ENCODE measurements around the gene BTBD9.
"Not testable (repeated sequence)": the region's sequence is repeated elsewhere in the genome, so short reads cannot be mapped to it uniquely, and the experiment has no call there.

BTBD9 gene

DNA sequence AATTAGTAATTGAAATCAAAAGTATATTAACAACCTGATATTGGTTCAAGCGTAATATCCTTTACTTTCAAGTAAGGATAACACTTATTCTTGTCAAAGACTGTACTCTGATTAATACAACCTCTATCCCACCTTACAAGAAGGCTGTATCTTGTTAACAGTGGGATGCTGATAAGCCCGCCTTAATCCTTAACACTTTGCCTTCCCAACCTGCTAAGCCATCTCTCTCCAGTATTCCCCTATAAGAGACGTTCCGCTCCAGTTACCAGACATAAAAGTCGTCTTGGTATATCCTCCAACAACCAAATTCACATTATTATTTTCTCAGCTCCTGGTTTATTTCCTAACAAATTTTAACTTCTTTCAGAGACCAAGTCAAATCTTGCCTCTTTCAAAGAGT is 2.0 kb downstream of the BTBD9 start:
- TF ChIP-seq, protein P1, sequence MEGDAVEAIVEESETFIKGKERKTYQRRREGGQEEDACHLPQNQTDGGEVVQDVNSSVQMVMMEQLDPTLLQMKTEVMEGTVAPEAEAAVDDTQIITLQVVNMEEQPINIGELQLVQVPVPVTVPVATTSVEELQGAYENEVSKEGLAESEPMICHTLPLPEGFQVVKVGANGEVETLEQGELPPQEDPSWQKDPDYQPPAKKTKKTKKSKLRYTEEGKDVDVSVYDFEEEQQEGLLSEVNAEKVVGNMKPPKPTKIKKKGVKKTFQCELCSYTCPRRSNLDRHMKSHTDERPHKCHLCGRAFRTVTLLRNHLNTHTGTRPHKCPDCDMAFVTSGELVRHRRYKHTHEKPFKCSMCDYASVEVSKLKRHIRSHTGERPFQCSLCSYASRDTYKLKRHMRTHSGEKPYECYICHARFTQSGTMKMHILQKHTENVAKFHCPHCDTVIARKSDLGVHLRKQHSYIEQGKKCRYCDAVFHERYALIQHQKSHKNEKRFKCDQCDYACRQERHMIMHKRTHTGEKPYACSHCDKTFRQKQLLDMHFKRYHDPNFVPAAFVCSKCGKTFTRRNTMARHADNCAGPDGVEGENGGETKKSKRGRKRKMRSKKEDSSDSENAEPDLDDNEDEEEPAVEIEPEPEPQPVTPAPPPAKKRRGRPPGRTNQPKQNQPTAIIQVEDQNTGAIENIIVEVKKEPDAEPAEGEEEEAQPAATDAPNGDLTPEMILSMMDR (conservative IDR thresholded peaks at IDR 0.05; ENCODE audit: low read depth, low read length), result no peak
- DNase-seq (ENCODE audit: low read depth), result no peak
- no peak overlapping the region for H3K4me3 ChIP-seq (ENCODE audit: low read length)

DNA sequence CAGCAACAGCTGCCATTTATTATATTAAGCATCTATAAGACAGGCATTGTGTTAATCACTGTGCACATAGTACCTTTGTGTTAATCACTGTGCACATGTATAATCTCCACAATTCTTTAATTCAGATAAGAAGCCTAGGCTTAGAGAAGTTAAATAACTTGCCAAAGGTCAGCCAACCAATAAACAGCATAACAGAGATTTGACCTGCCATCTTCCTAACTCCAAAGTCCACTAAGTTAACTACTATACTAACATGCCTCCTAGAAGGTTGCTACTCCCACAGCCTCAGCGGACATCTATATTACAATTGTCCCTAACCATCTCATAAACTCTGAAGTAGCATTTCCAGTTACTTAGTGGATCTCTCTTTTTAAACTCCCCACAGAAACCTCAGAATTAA is 3.7 kb downstream of the BTBD9 start:
- H3K4me3 ChIP-seq (ENCODE audit: low read length), result no peak overlapping the region
- TF ChIP-seq, protein P1 (conservative IDR thresholded peaks at IDR 0.05; ENCODE audit: low read depth, low read length), result no peak
- no peak for DNase-seq (ENCODE audit: low read depth)

DNA sequence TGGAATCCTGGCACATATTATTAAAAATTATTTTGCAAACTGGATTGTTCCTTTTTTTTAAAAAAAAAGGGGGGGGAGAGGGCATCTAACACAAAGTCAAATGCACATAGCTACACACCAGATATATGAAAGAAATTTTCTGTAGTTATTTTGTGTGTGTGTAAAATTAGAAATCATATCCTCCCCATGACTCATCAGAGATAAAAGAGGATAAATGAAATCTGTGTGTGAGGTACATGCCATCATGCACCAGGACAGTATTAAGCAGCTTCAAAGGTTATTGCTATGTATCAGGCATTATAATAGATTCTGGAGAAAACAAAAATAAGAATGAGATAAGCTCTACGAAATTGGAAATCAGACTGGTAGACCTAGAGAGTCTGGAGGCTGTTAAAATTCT is 5.2 kb downstream of the BTBD9 start:
- TF ChIP-seq, protein P1 (conservative IDR thresholded peaks at IDR 0.05; ENCODE audit: low read depth, low read length), result no peak
- DNase-seq (ENCODE audit: low read depth), result no peak
- H3K4me3 ChIP-seq (ENCODE audit: low read length), result no peak overlapping the region

DNA sequence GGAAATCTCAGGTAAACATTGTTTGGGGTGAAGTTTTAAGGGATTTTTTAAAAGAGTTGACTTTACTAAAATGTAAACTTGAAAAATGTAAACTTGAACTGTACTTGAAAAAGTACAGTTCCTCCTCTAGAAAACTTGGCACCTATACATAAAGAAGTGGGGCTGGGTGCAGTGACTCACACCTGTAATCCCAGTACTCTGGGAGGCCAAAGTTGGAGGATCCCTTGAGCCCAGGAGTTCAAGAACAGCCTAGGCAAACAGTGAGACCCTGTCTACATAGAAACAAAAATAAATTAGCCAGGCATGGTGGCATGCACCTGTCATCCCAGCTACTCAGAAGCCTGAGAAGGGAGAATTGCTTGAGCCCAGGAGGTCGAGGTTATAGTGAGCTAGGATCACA is 7.2 kb downstream of the BTBD9 start:
- no peak for DNase-seq (ENCODE audit: low read depth)
- TF ChIP-seq, protein P1 (conservative IDR thresholded peaks at IDR 0.05; ENCODE audit: low read depth, low read length), result no peak
- H3K4me3 ChIP-seq (ENCODE audit: low read length), result no peak overlapping the region

DNA sequence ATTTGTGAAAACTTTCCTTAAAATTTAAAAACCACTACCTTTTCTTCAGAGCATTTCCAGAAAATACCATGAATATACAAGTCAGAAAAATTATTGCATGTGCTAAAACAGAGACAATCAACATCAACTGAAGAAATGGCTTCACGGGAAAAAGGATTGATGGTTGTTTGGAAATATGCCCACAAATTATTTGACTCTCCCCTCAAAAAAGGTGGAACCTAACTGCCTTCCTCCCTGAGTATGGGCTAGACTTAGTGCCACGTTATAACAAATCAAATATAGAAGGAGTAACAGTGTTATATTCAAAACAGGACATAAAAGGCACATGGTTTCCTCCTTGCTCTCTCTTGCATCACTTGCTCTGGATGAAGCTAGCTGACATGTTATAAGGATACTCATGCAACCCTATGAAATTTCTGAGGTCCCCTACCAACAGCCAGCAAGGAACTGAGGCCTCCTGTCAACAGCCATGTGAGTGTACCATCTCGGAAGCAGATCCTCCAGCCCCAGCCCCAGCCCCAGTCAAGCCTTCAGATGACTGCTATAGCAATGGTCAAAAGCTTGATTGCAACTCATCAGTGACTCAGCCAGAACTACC is 8.4 kb downstream of the BTBD9 start:
- DNase-seq (ENCODE audit: low read depth), result no peak
- H3K4me3 ChIP-seq (ENCODE audit: low read length), result no peak overlapping the region
- TF ChIP-seq, protein P1 (conservative IDR thresholded peaks at IDR 0.05; ENCODE audit: low read depth, low read length), result no peak

DNA sequence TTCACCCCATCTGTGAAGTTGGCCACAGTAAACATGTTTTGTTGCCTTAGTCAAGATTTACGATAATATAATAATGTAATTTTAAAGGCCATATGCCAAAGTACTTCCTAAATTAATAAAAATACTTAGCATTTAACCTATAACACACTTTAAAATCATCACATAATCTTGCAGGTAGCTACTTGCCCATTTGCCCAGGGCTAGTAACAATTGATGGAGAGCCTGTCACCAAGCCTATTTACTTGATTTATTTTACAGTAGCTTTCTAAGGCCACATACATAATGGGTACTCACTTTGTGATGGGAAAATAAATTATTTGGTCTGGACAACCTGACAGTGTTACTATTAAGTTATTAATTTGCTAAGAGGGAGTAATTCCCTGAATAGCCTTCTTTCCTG is 14.5 kb downstream of the BTBD9 start:
- no peak overlapping the region for H3K4me3 ChIP-seq (ENCODE audit: low read length)
- TF ChIP-seq, protein P1 (conservative IDR thresholded peaks at IDR 0.05; ENCODE audit: low read depth, low read length), result no peak
- DNase-seq (ENCODE audit: low read depth), result no peak

DNA sequence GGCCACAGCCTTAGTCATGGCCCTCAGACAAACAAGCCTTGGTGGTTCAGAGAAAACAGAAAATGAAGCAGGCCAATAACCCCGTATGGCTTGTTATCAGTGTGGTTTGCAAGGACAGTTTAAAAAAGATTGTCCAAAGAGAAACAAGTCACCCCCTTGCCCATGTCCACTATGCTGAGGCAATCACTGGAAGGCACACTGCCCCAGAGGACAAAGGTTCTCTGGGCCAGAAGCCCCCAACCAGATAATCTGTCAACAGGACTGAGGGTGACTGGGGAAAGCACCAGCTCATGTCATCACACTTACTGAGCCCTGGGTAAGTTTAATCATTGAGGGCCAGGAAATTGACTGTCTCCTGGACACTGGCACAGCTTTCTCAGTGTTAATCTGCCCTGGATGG is 20.4 kb downstream of the BTBD9 start:
- not testable (repeated sequence) for H3K4me3 ChIP-seq (ENCODE audit: low read length); DNase-seq (ENCODE audit: low read depth)

DNA sequence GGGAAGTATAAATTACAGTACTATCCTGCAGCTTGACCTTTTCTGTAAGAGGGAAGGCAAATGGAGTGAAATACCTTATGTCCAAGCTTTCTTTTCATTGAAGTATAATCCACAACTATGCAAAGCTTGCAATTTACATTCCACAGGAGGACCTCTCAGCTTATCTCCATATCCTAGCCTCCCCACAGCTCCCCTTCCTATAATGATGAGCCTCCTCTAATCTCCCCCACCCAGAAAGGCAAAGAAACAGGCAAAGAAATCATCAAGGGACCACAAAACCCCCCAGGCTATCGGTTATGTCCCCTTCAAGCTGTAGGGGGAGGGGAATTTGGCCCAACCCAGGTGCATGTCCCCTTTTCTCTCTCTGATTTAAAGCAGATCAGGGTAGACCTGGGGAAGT is 21.4 kb downstream of the BTBD9 start:
- not testable (repeated sequence) for DNase-seq (ENCODE audit: low read depth); H3K4me3 ChIP-seq (ENCODE audit: low read length)

Data from retinal pigment epithelial cell (primary cell).